ENCODE measurements around the gene ARHGAP10.

ARHGAP10 gene

DNA sequence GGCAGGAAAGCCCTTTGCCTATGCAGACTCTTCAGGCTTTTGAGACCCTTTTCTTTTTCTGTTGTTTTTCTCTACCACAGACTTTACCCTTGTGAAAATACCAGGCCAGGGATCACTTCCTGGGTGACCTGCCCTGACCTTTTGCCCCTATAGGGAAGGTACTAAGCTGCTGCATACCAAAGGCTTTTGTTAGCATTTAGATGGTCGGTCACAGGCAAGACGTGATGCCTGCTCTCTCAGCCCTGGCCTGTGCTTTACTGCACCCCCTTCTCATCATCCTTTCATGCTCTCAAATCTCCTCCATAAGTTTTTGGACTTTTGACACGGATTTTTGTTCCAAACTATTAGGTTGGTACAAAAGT is 98.2 kb downstream of the ARHGAP10 start:
- no peak for DNase-seq

DNA sequence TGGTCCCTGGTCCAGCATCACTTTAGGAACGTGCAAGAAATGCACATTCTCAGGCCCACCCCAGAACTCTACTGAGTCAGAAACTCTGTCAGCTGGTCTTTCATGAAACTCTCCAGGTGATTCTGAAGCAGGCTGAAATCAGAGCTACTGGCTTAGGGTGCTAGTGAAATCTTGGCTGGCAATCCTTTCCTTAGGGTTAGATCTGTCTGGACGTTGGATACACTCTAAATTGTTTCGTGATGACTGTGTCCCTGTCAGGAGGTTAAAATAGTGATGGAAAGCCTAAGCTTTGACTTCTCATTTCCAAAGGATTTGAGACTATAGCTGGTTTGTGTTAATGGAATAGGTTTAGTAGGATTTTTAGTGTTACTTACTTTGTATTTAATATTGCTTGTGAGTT is 99.1 kb downstream of the ARHGAP10 start:
- DNase-seq = no peak

DNA sequence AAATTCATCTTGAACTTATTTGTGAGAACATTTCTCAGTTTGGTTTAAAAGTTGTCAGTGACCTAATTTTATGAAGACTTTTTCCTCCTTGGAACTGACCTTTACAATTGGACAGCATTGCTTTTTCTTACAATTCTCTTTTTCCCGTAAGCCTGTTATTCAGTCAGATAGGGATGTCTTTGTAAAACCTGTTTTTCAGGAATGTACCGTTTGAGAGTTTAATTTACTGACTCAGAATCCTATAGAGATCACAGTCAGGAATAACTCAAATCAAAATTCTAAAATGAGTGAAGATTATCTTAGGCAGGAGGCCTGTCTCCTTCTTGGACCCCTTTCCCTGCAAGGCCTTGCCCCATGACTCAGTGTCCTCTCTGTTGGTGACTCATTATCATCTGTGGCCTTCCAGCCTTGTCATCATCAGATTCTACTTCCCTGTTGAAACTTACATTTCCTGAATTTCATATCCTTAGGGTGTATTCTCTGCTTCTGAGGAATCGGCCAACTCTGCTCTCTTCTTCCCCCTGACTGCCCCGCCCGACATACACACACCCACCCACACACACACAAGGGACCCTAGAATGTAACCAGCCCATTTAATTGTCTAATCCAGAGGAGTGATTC is 99.8 kb downstream of the ARHGAP10 start:
- no peak for DNase-seq

DNA sequence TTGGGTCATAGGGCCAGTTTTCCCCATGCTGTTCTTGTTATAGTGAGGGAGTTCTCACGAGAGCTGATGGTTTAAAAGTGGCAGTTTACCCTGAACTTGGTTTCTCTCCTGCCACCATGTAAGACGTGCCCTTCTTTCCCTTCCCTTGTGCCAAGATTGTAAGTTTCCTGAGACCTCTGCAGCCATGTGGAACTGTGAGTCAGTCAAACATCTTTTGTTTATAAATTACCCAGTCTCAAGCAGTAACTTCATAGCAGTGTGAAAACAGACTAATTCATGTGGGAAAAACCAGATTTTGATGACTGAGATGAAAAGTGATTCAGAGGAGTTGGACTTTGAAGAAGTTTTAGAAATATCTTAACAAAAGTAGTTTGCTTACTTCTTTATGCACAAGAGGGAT is 101.4 kb downstream of the ARHGAP10 start:
- DNase-seq = no peak

DNA sequence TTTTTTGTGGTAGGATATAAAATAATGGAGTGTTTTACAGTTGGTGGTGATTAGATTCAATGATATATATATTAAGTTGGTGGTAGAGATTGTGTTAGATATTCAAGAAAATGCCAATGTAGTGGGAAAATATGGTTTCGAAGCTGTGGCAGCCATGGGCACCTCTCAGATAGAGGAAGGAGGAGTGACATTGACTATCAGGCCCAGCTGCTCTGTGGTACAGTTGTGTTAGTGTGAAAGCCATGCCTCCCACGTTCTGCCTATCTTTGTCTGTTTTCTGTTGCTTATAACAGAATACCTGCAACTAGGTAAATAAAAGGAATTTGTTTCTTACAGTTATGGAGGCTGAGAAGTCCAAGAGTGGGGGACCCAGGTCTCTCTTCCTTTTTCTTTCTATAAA is 101.9 kb downstream of the ARHGAP10 start:
- DNase-seq = no peak

DNA sequence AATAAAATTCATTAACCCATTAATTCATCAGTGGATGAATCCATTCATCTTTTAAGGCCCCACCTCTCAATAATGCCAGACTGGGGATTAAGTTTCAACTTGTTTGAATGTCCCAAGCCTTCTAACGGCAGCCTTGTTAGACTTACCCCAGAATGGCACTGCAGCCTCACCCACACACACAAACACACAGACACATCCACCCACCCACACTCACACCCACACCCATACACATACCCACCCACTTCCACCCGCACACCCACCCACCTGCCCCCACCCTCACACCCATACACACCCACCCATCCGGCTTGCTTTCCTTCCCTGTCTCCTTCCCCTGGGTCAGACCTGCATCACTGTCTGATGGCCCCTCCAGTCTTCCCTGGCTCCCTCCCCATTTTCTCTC is 102.6 kb downstream of the ARHGAP10 start:
- DNase-seq = no peak

DNA sequence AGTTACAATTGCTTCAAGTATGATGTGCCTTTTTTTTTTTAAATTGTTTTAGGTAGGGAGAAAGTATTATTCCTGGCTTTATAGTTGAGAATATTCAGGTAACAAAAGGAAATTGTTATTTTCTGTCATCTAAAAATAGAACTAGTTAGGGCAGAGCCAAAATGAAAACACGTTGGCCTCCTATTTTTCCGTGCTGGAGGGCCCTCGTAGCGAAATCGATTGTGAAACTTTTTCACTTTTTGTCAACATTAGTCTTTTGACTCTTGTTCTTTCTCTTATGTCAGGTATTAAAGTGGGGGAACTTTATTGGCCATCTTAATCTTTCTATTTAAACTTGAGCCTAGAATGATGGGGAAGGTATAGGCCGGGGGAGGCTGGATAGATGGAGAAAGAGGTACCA is 104.9 kb downstream of the ARHGAP10 start:
- DNase-seq = no peak

DNA sequence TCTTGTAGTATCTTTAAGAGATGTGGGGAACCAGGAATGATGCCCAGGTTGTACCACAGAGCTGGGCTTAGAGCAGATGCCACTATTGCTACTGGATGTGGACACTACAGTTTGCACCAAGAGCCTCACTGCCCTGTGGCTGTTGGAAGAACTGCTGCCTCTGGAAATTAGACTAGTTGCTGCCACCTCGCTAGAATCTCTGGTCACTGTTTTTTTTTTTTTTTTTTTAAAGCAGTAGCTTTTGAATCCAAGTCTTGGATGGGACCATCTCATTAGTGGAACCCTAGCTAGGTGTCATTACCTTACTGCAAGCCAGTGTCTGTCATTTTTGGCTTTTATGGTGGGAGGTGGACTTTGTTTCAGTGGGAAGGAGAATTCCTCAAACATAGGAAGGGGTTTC is 105.5 kb downstream of the ARHGAP10 start:
- no peak for DNase-seq

DNA sequence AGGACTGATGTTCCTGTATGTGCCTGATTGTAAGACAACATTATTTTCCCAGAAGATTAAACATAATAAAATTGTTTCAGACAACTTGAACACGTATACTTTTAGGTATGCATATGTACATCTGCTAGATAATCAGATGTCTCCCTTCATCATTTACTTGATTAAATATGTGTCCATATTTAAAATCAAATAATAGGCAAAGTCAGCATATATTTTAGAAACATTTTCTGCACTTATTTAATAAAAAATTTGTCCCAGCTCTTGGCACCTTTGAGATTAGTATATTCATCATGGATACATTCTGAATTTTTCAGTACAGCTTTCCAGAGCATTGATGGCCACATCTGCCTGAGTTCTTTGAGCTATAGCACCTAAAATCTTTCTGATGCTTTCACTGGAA is 106.0 kb downstream of the ARHGAP10 start:
- DNase-seq = no peak

DNA sequence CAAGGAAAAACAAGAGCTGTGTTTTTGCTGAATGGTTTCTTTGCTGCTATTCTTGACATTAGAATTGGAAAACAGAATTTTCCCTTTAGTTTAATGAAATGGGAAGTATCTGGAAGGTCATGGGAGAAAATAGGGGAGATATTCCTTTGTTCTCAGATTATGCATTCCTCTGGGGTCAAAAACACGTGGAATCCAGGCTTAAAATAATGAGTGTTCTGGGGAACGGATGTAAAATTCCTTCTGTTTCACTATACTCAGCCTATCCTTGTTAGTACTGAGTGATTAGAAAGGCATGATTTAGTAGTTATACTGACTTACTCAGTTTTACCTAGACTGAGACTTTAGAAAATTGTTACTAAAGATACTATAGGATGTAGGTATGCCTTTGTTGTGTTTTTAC is 107.3 kb downstream of the ARHGAP10 start:
- DNase-seq = no peak

DNA sequence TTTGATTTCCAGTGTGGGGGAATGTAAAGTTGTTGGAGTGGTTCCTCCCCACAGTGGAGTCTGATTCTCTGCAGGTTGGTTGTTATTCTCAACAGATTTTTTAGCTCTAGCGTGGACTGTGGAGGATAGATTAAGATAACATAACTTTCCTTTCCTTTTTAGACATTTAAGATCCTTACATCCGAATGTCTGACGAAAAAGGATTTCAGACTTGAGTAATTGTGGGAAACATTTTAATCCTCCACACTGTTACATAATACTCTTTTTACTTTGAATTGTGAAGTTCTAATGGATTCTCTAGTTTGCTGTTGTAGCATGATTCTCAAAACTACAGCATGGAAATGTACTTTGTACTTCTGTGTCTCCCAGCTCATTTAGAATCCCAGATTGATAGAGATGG is 107.8 kb downstream of the ARHGAP10 start:
- DNase-seq = no peak

DNA sequence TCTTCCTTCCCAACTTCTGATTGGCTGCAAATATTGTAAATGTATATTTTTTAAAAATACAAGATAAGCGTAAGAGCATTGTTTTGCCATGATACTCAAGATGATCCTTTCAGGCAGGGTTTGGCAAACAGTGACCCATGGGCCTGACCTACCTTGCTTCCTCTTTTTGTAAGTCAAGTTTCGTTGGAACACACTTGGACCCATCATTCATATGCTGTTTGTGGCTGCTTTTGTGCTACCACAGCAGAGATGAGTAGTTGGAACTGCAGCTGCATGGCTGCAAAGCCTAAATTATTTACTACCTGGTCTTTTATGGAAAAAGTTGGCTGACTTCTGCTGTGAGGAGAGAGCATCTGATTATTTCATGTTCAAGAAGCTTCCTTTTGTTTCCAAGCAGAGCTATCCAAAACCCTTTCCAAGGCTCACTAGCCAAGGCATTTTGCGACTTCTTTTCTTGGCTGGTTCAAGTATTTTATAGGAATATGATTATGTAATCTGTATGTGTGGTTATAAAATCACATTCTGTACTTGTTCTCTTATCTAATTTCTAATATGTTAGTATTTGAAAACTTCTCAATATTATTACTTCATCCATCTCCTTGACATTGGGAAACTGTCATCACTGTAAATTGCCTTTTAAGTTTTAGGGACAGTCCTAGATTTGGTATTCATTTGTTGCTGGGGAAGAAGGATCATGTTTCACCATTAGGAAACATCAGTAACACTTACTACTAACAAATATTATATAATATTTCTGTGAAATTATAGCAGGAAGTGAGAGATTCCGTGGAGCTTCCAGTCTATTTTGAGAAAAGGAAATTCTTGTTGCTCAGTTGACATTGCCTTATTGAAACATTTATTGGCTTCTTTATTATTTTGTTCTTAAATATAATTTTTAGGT is 109.2 kb downstream of the ARHGAP10 start:
- no peak for DNase-seq

DNA sequence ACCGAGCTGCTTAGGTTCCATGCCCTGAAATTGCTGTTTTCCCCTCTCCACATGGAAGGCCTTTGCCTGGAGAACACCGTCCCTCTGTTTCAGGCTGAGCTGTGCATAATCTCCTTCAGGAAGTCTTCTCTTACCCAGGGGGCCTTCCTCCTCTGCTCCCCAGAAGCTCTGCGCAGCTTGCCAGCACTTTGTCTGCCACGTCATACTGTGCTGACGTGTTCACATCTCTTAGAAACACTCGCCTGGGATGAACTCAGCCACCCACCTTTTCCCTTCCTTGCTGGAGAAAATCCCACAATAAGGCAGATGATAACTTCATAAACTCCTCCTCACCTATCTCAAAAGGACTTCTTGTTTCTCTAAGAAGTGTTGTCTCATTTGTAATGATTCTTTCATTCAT is 110.7 kb downstream of the ARHGAP10 start:
- DNase-seq = no peak

DNA sequence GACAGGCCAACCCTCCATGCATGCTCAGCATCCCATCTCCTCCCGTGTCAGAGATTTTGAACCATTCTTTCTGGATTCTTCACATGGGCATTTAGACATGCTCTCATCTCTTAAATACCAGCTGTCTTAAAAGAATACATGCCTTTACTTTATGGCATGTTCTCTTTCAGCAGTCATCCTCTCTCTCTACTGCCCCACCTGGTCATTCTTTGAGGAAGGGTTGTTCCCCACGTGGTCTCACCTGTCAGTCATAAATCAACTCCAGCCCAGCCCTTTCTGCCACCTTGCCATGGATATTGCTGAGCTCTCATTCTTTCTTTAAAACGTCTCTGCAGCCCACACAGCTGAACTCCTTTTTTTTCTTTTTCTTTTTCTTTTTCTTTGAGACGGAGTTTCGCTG is 111.3 kb downstream of the ARHGAP10 start:
- DNase-seq = no peak

DNA sequence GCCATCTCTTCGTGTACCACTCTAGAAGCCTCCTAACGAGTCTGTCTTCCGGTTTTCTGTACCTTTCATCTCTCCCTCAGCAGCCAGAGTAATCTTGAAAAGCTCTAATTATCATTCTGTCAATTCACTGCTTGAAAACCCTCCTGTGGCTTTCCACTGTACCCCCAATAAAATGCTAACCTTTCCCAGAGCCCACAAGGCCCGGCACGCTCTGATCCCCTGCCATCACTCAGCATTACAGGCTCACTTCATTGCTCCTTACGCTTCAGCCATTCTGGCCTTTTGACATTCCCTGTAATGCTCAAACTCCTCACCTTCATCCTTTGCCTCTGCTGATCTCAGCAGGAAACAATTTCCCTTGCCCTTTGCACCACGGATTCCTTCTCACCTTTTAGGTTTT is 112.9 kb downstream of the ARHGAP10 start:
- DNase-seq = no peak

DNA sequence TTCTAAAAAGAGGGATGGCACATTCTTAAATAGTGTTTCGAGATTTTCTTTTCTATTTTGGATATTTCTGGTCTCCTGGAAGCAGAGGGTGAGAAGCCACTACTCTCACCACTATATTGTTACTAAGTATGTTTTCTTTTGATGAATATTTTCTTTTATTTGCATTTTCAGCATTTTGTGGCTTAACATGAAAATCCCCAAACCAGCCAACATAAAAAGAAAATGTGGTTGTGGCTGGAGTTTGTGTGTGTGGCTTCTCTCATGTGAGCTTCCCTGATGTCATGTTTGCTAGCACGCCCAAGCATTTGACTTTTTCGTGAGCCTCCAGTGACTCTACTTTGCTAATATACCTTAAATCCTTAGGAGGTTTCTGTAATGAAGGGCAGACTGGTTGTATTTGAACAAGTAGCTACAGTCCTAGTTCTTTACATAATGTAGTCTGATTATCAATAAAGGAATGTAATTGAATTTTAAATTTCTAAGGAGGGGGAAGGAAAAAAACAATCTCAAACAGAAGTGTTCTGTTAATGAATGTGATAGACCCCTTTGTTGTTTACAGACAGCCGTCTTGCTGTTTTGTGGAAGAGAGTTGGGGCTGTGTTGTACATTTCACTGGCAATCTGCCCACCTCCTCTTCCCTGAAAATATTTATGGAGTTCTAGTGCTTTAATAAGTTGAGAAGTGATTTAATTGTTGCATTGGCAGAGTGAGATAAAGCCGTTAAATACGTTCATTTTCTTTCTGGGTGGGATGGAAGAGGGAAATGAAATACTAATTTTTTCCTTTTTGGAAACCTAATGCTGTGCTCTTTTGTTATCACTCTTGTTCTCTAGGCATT is 114.6 kb downstream of the ARHGAP10 start:
- DNase-seq = no peak

DNA sequence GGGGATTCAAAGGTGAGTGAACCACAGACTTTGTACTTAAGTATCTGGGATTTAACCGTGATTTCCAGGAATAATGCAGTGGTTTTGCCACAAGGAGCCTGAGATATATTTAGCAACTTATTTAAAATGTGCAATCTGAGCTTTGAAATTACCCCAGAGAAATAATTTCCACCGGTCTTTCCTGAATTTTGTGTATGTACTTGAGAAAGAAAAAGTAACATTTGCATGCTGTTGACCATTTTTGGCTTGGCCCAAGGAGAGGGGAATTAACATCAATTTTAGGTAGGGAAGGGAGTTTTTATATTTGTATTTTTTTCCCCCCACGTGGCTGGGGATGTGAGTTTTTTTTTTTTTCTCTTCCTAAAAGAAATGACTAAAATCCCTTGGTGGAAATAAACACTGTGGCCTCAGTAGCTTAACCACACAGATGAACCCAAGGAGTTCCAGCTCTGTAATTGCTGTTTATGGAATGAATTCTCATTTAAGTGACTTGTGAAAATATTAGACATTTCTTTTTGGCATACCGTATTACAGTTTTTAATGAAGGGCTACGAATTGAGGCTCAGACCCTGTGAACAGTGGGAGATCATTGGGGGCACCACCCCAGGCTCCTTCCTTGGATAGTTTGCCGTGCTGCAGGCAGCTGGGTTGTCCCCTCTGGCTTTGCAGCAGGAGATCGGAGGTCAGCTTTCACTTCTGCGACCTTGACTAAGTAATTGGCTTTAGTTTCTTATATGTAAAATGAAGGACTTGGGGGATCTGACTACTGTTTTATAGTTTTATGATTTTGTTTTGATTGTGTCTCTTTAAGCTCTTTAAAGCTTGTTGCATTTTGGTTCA is 116.1 kb downstream of the ARHGAP10 start:
- DNase-seq = no peak

DNA sequence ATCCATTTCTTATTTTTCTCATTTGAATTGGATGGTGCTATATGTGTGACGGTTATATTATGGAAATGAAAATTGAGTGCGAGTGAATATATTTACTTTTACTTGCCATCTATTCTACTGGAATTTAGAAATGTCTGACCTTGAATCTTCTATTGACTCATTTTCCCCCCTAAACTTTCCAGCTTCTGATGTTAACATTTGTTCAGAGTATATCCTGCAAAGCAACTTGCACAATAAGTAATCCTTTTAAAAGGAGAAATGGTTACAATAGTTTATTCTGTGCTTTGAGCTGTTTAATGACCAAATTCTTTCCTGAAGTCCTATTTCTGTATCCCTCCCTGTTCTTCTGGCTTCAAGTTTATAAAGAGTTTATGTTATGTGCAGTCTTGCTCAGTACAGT is 116.7 kb downstream of the ARHGAP10 start:
- DNase-seq = no peak

DNA sequence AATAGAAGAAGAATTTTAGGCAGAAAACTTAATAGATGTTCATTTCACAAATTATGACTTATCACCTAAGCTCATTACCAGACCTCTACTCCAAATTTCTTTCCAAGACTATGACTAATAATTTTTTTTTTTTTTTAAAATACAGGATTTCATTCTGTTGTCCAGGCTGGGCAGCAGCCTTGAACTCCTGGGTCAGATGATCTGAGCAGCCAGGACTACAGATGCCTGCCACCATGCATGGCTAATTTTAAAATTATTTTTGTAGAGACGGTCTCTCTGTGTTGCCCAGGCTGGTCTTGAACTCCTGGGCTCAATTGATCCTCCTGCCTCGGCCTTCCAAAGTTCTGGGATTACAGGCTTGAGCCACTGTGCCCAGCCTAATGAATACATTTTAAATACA is 119.2 kb downstream of the ARHGAP10 start:
- no peak for DNase-seq

DNA sequence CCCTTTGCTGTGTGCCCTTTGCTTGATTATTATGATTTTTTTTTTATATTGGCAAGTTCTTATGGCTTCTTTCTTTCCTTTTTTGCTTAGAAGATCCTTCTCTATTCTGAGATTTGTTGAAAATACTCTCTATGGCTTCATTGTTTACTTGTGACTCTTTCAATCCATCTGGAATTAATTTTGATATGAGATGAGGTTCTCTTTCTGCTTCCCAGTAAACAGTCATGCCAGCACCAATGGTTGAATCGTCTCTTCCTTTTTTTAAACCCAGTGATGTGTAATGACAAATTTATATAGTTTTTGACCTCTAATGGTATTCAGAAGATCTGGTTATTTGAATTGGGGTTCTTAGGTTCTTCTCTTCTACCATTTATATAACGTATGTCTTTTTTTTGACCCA is 121.8 kb downstream of the ARHGAP10 start:
- DNase-seq = no peak

DNA sequence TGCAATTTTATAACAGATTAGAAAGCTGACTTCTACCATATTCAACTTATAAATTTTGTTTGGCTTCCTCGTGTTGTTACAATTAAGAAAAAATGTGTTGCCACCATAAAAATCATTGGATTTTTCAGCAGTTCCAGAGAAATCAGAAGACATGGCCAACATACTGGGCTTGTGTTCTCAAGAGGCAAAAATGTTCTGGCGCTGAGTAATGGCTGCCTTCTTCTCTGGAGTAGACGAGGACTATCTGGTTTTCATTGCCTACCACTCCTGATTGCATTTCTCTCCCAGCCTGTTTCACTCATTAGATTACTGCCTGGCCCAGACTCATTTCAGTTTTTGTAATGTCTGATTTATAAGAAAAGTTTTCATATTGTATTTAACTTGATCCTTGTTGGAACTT is 122.3 kb downstream of the ARHGAP10 start:
- DNase-seq = no peak

DNA sequence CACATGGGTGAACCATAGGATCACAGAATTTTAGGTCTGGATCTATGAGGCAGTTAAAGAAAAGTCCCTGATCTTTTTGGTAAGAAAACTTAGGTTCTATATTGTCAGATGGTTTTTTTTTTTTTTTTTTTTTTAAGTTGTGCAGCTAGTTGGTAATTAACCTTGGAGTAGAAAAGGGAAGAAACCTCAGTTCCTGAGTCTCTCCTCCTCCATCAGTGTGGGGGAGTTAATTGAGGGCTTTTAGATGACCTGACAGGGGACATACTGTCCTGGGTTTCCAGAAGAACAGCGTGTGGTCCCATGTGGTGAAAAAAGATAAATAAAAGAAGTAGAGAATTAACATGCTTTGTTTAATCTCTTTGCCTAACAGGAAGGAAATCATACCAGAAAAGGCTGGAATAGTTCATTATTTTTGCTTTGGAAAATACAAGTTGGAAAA is 123.7 kb downstream of the ARHGAP10 start:
- no peak for DNase-seq

DNA sequence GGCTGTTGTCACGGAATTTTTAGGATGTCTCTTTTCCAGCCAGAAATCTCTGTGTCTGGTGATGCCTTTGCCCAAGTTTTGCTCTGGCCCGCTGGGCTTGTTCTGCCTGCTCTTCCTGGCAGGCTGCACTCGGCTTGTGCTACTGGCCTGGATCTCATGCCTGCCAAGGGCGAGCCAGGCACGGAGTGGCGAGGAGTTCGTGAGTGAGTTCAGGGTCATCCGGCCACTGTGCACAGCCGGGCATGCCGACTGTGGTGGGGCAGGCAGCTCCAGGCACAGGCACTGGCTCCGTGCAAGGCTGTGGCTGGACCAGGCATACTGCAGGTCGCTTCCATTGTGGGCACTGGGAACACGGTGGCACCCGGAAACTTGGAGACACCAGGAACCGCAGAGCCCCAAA is 129.1 kb downstream of the ARHGAP10 start:
- DNase-seq = no peak
